Caki2 (cell line): ENCODE results near the gene PKLR. TPM values are rescaled to one million over a fixed set of nuclear protein-coding genes. Genes with fewer than 3 reads are reported as not detected.
"Not testable (repeated sequence)": the region's sequence is repeated elsewhere in the genome, so short reads cannot be mapped to it uniquely, and the experiment has no call there.

Experiments
- DNase-seq: peaks from one replicate; pipeline ENCODE4 v3.0.0-alpha.2; 2015; ENCODE audit warnings: low read depth
- in situ Hi-C: cut with HindIII; loops from 2 replicates; pipeline ENCODE4 v1.10.0; 2016; ENCODE audit warnings: low sequenced_read_pairs, low pct_unique_long_range_greater_than_20kb, mixed read lengths
- total RNA-seq: library from RNA; depleted of rRNA; stranded (reverse); fragments of >200 nt; shearing (Covaris generic); gene quantifications from 2 replicates; pipeline ENCODE4 v1.2.3, GENCODE V29; 2014; ENCODE audit warnings: low replicate concordance

Gene PKLR
- total RNA-seq, 1 experiment from 2014 or later, result not detected

- in situ Hi-C loops, result no loop called here
- DNase-seq, result no peak
Observed at GRCh38 chr1:155295183-155295941, 5.9 kb downstream of the PKLR start.

GRCh38 chr1:155294520-155295182 lies 6.6 kb downstream of the PKLR start:
- in situ Hi-C loops, result no loop called here
- no peak for DNase-seq

GRCh38 chr1:155293086-155293749 lies 8.0 kb downstream of the PKLR start:
- in situ Hi-C loops, result no loop called here

GRCh38 chr1:155291006-155291405 lies 10.2 kb downstream of the PKLR start:
- in situ Hi-C loops, DNase-seq: not testable (repeated sequence)

More at GRCh38 chr1:155293086-155293749, 8.0 kb downstream of the PKLR start:
- DNase-seq, result no peak

GRCh38 chr1:155287987-155288543 lies 13.2 kb downstream of the PKLR start:
- DNase-seq, result no peak
- in situ Hi-C loops, result no loop called here

GRCh38 chr1:155286544-155286943 lies 14.7 kb downstream of the PKLR start:
- in situ Hi-C loops, result no loop called here
- no peak for DNase-seq

- DNase-seq, result no peak
- in situ Hi-C loops, result no loop called here
Observed at GRCh38 chr1:155285631-155286044, 15.6 kb downstream of the PKLR start.

GRCh38 chr1:155285063-155285462 lies 16.2 kb downstream of the PKLR start:
- in situ Hi-C loops, result no loop called here
- no peak for DNase-seq

- in situ Hi-C loops, result no loop called here
- no peak for DNase-seq
Observed at GRCh38 chr1:155284476-155284875, 16.8 kb downstream of the PKLR start.

- in situ Hi-C loops, result no loop called here
- no peak for DNase-seq
Observed at GRCh38 chr1:155282488-155283091, 18.6 kb downstream of the PKLR start.

- in situ Hi-C loops, result no loop called here
- no peak for DNase-seq
Observed at GRCh38 chr1:155279268-155279667, 22.0 kb downstream of the PKLR start.

GRCh38 chr1:155278689-155279160 lies 22.5 kb downstream of the PKLR start:
- no peak for DNase-seq
- in situ Hi-C loops, result no loop called here

GRCh38 chr1:155277902-155278688 lies 23.1 kb downstream of the PKLR start:
- in situ Hi-C loops, result no loop called here

GRCh38 chr1:155277070-155277901 lies 24.0 kb downstream of the PKLR start, which contains the start of gene HCN3:
HCN3 (plus strand) TSS chr1:155277463; CDS start chr1:155277591, 128 bp downstream.
- in situ Hi-C loops, result no loop called here
- DNase-seq, result peak; percentile 94

More at GRCh38 chr1:155277902-155278688, 23.1 kb downstream of the PKLR start:
- peak; percentile 65 for DNase-seq

GRCh38 chr1:155273343-155274245 lies 27.6 kb downstream of the PKLR start, which contains the start of gene CLK2:
CLK2 (minus strand) TSS chr1:155273504; CDS start chr1:155270977, 2,527 bp downstream.
- in situ Hi-C loops, result no loop called here
- peak; percentile 93 for DNase-seq
